K562 (cell line): Measurements from ENCODE around the gene GPR4. TPM values are rescaled to one million over a fixed set of nuclear protein-coding genes. Genes with fewer than 3 reads are reported as not detected.

Source experiments
- BCL6 ChIP-seq: fragments of 250-450 bp; sonication (Bioruptor Pico); IDR thresholded peaks from 2 replicates; pipeline ENCODE4 v1.4.0; 2020
- CAMTA2 ChIP-seq: fragments of 250-450 bp; sonication (Bioruptor Pico); conservative IDR thresholded peaks from 2 replicates; pipeline ENCODE4 v1.5.1; 2022
- DMBX1 ChIP-seq: fragments of 250-450 bp; sonication (Bioruptor Pico); IDR thresholded peaks from 2 replicates; pipeline ENCODE4 v1.8.0; 2022; ENCODE audit warnings: inconsistent platforms, mild to moderate bottlenecking, moderate library complexity, borderline replicate concordance
- TCFL5 ChIP-seq: fragments of 250-450 bp; sonication (Bioruptor Pico); conservative IDR thresholded peaks from 2 replicates; pipeline ENCODE4 v1.6.1; 2021; ENCODE audit warnings: mild to moderate bottlenecking, moderate library complexity, matching md5 sums
- ZNF175 ChIP-seq: fragments of 200-800 bp; sonication (Bioruptor generic); IDR thresholded peaks from 2 replicates; pipeline ENCODE4 v1.6.1; 2016; ENCODE audit warnings: low read depth, mild to moderate bottlenecking, missing genetic modification characterization, missing compliant biosample characterization
- ZNF24 ChIP-seq: fragments of 450-650 bp; IDR thresholded peaks from 2 replicates; pipeline ENCODE4 v1.6.1; 2016
- ZNF57 ChIP-seq: fragments of 450-650 bp; formaldehyde crosslinking; IDR thresholded peaks from 2 replicates; pipeline ENCODE4 v1.4.0; 2020; ENCODE audit warnings: mild to moderate bottlenecking, moderate library complexity
- ZNF780A ChIP-seq: fragments of 250-450 bp; sonication (Bioruptor Pico); IDR thresholded peaks from 2 replicates; pipeline ENCODE4 v1.5.0; 2021; ENCODE audit warnings: mild to moderate bottlenecking
- polyA plus RNA-seq, 8 experiments: library from polyadenylated mRNA; depleted of rRNA in 4 of 8; stranded (reverse) in 5 of 8; unstranded in 3 of 8; fragments of >200 nt; fragmentation: Nextera tagmentation in 2 of 8; fragmentation: Illumina TruSeq in 1 of 8; extraction: Ambion mirVana in 2 of 8; extraction: Trizol in 1 of 8; gene quantifications; 2 replicates each; pipeline versions ENCODE4 v1.2.1 to v1.2.3, GENCODE V29; 2011 to 2014; ENCODE audit warnings: inconsistent platforms in 1 of 8, missing spikeins in 1 of 8
- total RNA-seq, 7 experiments: library from RNA; depleted of rRNA in 6 of 7; stranded (reverse); fragments of >200 nt in 6 of 7; fragmentation: Illumina TruSeq in 2 of 7; extraction: Trizol in 2 of 7; gene quantifications; 2 replicates each; pipeline versions ENCODE4 v1.2.1 to v1.2.3, GENCODE V29; 2011 to 2021; ENCODE audit warnings: low replicate concordance in 1 of 7
- TF ChIP-seq, protein P1 (sequence below): sonication (generic); formaldehyde crosslinking; IDR thresholded peaks from 2 replicates; pipeline ENCODE4 v1.8.0; 2022; ENCODE audit warnings: missing genetic modification reagents, mild to moderate bottlenecking, borderline replicate concordance
- TF ChIP-seq, protein P2 (sequence below): fragments of 250-450 bp; sonication (Bioruptor Pico); IDR thresholded peaks from 2 replicates; pipeline ENCODE4 v1.5.0; 2021; ENCODE audit warnings: mild to moderate bottlenecking, borderline replicate concordance
- TF ChIP-seq, protein P3 (sequence below): fragments of 450-650 bp; IDR thresholded peaks from 2 replicates; pipeline ENCODE4 v1.6.1; 2017; ENCODE audit warnings: mild to moderate bottlenecking, moderate library complexity
- TF ChIP-seq, protein P4 (sequence below): sonication (generic); formaldehyde crosslinking; IDR thresholded peaks from 2 replicates; pipeline ENCODE4 v1.8.1; 2023; ENCODE audit warnings: mild to moderate bottlenecking, missing genetic modification reagents
- TF ChIP-seq, protein P5 (sequence below): fragments of 450-650 bp; IDR thresholded peaks from 2 replicates; pipeline ENCODE4 v1.6.1; 2017; ENCODE audit warnings: antibody characterized with exemption

The GPR4 gene
- total and polyA plus RNA-seq, 9 of the 15 experiments (the other 6 are each of a cell fraction or from before 2014, with no cell fraction given), result 0.03 to 0.09 (median 0.04) TPM; not detected in 5

DNA sequence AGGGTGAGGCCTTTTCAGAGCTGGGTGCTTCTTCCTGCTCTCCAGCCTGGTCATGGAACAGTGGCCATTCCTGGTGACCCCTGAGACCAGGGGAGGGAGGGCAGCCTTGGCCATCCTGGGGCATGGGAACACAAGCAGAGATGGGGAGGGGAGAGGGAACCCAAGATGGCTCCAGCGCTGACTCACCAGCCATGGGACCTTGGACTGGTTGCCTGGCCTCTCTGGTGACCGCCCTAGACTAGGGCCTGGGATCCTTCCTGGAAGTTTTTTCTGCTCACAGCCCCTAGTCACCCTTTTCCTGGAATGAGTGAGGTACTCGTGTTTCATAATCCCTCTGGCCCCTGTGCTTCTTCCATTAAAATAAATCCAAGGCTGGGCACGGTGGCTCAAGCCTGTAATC is 14.1 kb downstream of the GPR4 start (continued):
- TF ChIP-seq, protein P1, sequence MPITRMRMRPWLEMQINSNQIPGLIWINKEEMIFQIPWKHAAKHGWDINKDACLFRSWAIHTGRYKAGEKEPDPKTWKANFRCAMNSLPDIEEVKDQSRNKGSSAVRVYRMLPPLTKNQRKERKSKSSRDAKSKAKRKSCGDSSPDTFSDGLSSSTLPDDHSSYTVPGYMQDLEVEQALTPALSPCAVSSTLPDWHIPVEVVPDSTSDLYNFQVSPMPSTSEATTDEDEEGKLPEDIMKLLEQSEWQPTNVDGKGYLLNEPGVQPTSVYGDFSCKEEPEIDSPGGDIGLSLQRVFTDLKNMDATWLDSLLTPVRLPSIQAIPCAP, result no peak
- TF ChIP-seq, protein P2, sequence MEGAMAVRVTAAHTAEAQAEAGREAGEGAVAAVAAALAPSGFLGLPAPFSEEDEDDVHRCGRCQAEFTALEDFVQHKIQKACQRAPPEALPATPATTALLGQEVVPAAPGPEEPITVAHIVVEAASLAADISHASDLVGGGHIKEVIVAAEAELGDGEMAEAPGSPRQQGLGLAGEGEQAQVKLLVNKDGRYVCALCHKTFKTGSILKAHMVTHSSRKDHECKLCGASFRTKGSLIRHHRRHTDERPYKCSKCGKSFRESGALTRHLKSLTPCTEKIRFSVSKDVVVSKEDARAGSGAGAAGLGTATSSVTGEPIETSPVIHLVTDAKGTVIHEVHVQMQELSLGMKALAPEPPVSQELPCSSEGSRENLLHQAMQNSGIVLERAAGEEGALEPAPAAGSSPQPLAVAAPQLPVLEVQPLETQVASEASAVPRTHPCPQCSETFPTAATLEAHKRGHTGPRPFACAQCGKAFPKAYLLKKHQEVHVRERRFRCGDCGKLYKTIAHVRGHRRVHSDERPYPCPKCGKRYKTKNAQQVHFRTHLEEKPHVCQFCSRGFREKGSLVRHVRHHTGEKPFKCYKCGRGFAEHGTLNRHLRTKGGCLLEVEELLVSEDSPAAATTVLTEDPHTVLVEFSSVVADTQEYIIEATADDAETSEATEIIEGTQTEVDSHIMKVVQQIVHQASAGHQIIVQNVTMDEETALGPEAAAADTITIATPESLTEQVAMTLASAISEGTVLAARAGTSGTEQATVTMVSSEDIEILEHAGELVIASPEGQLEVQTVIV (CRISPR knock-in tag), result no peak
- TF ChIP-seq ZNF24 (no peak), ZNF57 (no peak), ZNF780A (CRISPR knock-in tag) (no peak), ZNF175 (peak; percentile 92), CAMTA2 (CRISPR knock-in tag) (no peak), BCL6 (CRISPR knock-in tag) (no peak), TCFL5 (CRISPR knock-in tag) (no peak), DMBX1 (peak; percentile 75; the same call in 1 of the 2 replicates)
- TF ChIP-seq, protein P3, sequence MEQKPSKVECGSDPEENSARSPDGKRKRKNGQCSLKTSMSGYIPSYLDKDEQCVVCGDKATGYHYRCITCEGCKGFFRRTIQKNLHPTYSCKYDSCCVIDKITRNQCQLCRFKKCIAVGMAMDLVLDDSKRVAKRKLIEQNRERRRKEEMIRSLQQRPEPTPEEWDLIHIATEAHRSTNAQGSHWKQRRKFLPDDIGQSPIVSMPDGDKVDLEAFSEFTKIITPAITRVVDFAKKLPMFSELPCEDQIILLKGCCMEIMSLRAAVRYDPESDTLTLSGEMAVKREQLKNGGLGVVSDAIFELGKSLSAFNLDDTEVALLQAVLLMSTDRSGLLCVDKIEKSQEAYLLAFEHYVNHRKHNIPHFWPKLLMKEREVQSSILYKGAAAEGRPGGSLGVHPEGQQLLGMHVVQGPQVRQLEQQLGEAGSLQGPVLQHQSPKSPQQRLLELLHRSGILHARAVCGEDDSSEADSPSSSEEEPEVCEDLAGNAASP, result no peak
- TF ChIP-seq, protein P4, sequence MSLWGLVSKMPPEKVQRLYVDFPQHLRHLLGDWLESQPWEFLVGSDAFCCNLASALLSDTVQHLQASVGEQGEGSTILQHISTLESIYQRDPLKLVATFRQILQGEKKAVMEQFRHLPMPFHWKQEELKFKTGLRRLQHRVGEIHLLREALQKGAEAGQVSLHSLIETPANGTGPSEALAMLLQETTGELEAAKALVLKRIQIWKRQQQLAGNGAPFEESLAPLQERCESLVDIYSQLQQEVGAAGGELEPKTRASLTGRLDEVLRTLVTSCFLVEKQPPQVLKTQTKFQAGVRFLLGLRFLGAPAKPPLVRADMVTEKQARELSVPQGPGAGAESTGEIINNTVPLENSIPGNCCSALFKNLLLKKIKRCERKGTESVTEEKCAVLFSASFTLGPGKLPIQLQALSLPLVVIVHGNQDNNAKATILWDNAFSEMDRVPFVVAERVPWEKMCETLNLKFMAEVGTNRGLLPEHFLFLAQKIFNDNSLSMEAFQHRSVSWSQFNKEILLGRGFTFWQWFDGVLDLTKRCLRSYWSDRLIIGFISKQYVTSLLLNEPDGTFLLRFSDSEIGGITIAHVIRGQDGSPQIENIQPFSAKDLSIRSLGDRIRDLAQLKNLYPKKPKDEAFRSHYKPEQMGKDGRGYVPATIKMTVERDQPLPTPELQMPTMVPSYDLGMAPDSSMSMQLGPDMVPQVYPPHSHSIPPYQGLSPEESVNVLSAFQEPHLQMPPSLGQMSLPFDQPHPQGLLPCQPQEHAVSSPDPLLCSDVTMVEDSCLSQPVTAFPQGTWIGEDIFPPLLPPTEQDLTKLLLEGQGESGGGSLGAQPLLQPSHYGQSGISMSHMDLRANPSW (CRISPR knock-in tag), result no peak
- TF ChIP-seq, protein P5, sequence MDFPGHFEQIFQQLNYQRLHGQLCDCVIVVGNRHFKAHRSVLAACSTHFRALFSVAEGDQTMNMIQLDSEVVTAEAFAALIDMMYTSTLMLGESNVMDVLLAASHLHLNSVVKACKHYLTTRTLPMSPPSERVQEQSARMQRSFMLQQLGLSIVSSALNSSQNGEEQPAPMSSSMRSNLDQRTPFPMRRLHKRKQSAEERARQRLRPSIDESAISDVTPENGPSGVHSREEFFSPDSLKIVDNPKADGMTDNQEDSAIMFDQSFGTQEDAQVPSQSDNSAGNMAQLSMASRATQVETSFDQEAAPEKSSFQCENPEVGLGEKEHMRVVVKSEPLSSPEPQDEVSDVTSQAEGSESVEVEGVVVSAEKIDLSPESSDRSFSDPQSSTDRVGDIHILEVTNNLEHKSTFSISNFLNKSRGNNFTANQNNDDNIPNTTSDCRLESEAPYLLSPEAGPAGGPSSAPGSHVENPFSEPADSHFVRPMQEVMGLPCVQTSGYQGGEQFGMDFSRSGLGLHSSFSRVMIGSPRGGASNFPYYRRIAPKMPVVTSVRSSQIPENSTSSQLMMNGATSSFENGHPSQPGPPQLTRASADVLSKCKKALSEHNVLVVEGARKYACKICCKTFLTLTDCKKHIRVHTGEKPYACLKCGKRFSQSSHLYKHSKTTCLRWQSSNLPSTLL, result peak; percentile 74; the same call in 1 of the 2 replicates
